Measurements from ENCODE around the gene C19orf67.

C19orf67 gene

GRCh38 chr19:14085309-14085995 lies at the start of gene C19orf67:
C19orf67 (minus strand) TSS chr19:14085783; CDS start chr19:14085627, 156 bp downstream.
- no peak for DNase-seq (ENCODE audit: extremely low read depth in 1 of 2, low read depth in 1 of 2)

DNA sequence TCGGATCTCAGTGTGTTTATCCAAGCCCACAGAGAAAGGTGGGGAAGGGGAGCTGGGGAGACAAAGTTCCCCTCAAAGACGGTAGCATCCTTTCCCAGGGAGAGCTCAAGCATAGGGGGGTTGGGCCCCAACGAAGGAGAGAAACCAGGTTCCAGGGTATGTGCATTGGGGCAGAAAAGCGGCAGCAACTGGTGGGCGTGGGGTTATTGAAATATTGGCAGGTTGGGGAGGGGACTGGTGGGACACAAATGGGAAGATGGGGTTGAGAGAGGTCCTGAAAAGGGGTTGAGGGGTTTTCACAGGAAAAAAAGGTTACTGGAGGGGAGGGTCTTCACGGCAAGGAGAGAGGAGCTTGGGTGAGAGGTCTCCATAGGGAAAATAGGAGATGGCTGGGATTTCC lies 49.8 kb upstream of the C19orf67 start:
- DNase-seq (ENCODE audit: extremely low read depth in 1 of 2, low read depth in 1 of 2) = no peak

- DNase-seq (ENCODE audit: extremely low read depth in 1 of 2, low read depth in 1 of 2) = no peak
Observed at GRCh38 chr19:14127929-14128509, 42.4 kb upstream of the C19orf67 start.

GRCh38 chr19:14127176-14127575 lies 41.6 kb upstream of the C19orf67 start:
- DNase-seq (ENCODE audit: extremely low read depth in 1 of 2, low read depth in 1 of 2) = no peak

DNA sequence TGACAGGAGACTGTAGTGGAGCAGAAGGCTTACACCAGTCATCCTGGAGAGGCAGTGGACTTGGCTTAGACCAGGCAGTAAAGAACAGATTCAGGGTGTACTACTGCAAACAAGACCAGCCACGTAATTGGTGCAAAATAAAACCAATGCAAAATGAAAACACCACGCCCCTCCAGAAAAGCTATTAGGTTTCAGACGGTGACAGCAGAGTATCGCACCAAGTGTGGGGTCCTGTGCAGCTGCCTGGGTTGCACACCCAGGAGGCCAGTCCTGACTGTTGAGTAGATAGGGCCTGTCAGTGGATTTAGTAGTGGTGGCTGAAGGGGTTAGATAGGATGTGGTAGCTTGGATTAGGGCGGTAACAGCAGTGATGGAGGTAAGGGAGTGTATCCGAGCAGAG lies 37.3 kb upstream of the C19orf67 start:
- DNase-seq (ENCODE audit: extremely low read depth in 1 of 2, low read depth in 1 of 2) = no peak

GRCh38 chr19:14120497-14120780 lies 34.9 kb upstream of the C19orf67 start:
- no peak for DNase-seq (ENCODE audit: extremely low read depth in 1 of 2, low read depth in 1 of 2)

DNA sequence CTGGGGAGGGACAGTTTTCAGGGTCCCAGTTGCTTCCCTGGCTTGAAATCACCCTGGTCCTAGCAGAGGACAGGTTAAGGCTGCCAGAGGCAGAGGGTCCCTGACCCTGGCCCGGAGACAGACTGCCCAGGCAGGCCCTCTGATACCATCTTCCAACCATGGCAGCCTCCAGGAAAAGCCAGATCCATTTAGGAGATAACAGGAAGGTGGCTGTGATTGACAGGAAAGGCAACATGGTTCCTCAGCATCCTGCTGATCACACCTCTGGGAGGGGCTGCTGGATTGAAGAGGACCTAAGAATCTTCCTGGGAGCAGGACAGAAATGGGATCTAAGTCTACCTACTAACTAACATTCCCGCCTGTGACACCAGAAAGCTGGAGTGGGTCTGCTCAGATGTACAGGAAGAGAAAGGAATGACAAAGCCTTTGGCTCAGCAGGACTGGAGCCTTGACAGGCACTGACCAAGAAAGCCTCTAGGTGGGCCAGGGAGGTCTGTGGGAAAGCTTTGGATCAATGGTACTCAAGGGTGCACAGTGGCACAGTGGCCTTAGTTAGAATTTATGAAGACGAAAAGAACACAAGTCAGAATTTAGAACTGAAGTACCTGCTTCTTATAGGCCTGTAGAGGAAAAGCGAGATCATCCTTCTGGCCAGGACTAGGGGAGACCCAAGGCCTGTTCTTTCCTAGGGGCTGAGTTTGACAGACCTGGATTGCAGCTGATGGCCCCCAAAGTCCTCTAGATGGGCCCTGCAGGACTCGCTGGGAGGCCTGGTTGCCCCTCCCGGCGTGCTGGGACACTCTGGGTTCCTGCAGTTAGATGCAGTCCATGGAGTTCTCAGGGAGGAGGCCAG lies 34.3 kb upstream of the C19orf67 start:
- no peak for DNase-seq (ENCODE audit: extremely low read depth in 1 of 2, low read depth in 1 of 2)

- DNase-seq (ENCODE audit: extremely low read depth in 1 of 2, low read depth in 1 of 2) = no peak
Observed at GRCh38 chr19:14119146-14119545, 33.6 kb upstream of the C19orf67 start.

- DNase-seq (ENCODE audit: extremely low read depth in 1 of 2, low read depth in 1 of 2) = no peak
Observed at GRCh38 chr19:14118165-14119051, 32.8 kb upstream of the C19orf67 start.

DNA sequence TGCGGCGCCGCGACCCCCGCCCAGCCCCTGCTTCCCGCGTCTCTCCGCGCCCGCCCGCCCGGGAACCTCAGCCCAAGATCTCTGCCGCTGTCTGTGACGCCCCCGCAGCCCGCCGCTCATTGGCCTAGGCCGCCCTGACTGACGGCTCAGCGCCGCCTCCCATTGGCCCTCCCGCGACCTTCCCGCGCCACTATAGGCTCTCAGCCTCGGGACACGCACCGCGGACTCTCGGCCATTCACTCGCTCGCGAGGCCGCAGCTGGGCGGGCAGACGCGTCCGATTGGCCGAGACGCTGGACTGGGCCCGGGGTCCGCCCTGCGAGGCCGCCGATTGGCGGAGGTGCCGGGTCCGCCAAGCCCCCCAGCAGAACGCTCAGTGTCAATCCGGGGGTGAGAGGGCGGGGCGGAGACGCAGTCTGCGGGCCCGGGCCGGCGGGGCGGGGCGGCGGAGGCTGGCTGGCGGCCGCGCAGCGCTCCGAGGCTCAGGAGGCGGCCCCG lies 32.1 kb upstream of the C19orf67 start, which contains the start of gene PRKACA:
Gene PRKACA (minus strand): TSS at position 95 of the 497 bp plus-strand sequence. CDS start 215 bp downstream, outside the sequence.
- DNase-seq (ENCODE audit: extremely low read depth in 1 of 2, low read depth in 1 of 2) = peak; percentile 97 to 99

GRCh38 chr19:14116918-14117578 lies 31.5 kb upstream of the C19orf67 start:
- DNase-seq (ENCODE audit: extremely low read depth in 1 of 2, low read depth in 1 of 2) = no peak

DNA sequence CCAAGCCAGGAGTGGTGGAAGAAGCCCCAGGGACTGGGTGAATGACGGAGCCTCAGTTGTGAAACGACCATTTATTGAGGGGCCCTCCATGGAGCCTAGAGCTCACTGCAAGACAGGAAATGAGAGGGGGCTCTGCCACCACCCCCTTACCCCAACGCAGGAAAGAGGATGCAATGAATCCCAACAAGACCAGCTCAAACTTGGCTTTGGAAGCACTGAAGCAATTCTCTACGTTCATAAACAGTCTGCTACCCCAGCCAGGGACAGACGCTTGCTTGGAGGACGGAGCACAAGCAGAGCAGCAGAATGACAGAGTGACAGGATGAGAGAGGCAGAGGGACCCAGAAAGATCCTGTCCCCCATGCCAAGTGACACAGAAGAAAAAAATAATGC lies 30.9 kb upstream of the C19orf67 start:
- no peak for DNase-seq (ENCODE audit: extremely low read depth in 1 of 2, low read depth in 1 of 2)

DNA sequence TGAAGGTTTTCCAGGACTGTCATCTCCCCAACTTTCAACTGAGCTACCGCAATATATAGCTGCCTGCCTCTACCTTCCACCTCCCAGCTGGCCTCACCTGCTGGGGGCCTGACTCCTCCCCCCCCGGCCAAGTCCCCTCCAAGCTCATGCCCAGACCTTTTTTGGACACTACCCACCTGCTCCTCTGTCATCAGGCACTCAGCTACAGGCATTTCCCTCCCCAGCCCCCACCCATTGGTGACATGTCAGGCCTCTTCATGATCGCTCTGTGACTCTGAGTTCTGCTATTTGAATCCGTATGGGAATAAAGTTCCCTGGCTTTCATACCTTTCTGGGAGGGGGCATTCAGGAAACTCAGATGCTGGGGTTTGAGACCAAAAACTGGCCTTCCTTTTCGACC lies 30.2 kb upstream of the C19orf67 start:
- DNase-seq (ENCODE audit: extremely low read depth in 1 of 2, low read depth in 1 of 2) = no peak

- peak in 1 of 2 donors; percentile 38 for DNase-seq (ENCODE audit: extremely low read depth in 1 of 2, low read depth in 1 of 2)
Observed at GRCh38 chr19:14114854-14115253, 29.3 kb upstream of the C19orf67 start.

DNA sequence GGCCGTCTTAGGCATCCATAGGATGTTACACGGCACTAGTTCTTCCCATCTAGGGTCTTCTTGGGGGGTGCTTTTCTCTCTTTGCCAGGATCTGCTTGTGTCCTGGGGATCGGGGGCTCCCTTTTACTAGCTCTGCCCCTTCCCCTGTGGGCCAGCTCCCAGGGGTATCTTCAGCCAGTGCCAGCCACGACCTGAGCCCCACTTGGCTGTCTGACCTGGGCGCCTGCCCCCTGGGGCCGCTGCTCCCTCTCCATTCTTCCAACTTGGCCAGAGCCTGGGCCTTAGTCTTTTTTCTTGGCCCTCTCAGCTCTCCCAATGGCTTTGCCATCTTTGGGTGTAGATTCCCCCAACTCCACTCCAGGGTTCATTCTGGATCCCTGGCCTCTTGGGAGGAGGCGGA lies 28.9 kb upstream of the C19orf67 start:
- no peak for DNase-seq (ENCODE audit: extremely low read depth in 1 of 2, low read depth in 1 of 2)

- DNase-seq (ENCODE audit: extremely low read depth in 1 of 2, low read depth in 1 of 2) = peak in 1 of 2 donors; percentile 37
Observed at GRCh38 chr19:14113762-14114414, 28.3 kb upstream of the C19orf67 start.

DNA sequence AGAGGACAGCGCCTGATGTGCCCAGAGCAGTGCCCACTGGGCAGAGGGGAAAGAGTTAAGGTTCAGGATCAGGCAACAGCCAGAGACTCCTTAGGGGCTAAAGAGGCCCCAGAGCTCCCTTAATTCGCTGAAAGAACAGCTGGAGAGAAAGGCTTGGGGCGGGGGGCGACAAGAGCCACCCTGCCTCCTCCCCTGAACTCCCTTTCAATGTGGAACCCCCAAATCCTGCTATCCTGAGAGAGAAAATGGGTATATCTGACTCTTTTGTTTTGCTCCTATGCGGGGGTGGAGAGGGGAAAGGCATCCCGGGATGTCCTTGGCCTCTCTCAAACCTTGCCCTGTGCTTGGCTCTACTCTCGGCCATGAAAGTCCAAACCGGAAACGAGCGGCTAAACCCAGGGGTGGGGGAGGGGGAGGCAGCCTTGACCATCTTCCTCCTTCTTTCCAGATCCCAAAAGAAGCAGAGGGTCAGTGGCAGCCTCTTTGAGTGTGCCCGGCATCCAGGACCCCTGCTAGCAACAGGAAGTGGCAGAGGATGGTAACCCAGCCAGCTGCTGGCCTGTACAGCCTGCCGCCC lies 27.3 kb upstream of the C19orf67 start:
- DNase-seq (ENCODE audit: extremely low read depth in 1 of 2, low read depth in 1 of 2) = no peak

DNA sequence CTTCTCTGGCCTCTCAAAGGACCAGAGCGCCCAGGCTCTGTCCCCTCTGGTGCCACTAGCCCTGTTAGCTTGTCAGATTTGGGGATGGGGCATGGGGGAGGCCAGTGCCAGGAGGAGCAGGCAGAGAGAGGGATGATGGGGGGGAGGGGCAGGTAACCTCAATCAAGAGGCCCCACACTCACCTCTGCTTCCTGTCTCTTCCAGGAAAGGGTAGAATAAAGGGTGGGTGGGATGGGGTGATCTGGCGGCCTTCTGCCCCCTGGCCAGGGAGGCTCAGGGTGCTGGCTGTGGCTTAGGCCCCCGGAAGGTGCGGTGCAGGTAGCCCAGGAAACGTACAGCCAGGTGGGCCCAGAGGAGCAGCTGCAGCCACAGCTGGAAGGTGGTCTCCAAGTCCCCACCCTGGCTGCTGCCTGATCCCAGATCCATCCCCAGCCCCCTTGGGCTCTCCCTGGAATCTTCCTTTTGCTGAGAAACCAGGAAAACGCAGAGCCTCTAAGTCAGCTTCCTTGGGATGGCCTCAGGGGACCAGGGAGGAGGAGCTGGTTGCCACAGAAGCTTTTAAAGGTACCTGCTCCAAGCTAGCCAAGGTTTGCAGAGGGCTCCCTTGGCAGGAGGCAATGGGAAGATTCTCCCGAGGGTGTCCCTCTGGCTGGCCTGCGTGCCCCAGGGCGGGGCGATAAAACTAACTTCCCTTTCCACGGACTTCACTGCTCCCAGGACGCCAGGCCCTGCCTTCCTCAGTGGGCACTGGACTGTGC lies 26.6 kb upstream of the C19orf67 start:
- no peak for DNase-seq (ENCODE audit: extremely low read depth in 1 of 2, low read depth in 1 of 2)

GRCh38 chr19:14111486-14111885 lies 25.9 kb upstream of the C19orf67 start:
- DNase-seq (ENCODE audit: extremely low read depth in 1 of 2, low read depth in 1 of 2) = no peak

All from stimulated activated CD8-positive, alpha-beta memory T cell treated with anti-CD3 and anti-CD28 coated beads, Interleukin-7, amount 100 ng/mL, for 48 hours (primary cell).